Left lobe of liver (tissue), 2 donors: Measurements from ENCODE around the gene NAXD. TPM values are rescaled to one million over a fixed set of nuclear protein-coding genes. Genes with fewer than 3 reads are reported as not detected.
"Not testable (repeated sequence)": the region's sequence is repeated elsewhere in the genome, so short reads cannot be mapped to it uniquely, and the experiment has no call there.

Source experiments
- ATAC-seq: fragments of 200-7000 bp; cut with Tn5 transposase; one replicate; pipeline ENCODE4 v1.9.1; 2020; ENCODE audit warnings: mild to moderate bottlenecking, moderate library complexity
- DNase-seq: peaks from one replicate; pipeline ENCODE4 v3.0.0-alpha.2; 2020; ENCODE audit warnings: low spot score
- total RNA-seq: library from RNA; stranded (reverse); gene quantifications from one replicate; pipeline ENCODE4 v1.2.1, GENCODE V29; 2021
- donor health status: DM: no; HTN: no; CAD: no; lungs with moderate emphysema.
- donor health status: DM: no; HTN: yes; CAD: no.

Gene NAXD
- total RNA-seq, 1 donor from 2014 or later: 34.4 TPM

- peak; percentile 15 for ATAC-seq
Measured at GRCh38 chr13:110627761-110628476, 12.6 kb downstream of the NAXD start.

GRCh38 chr13:110628477-110628793 lies 13.1 kb downstream of the NAXD start:
- peak; percentile 18 for ATAC-seq
- DNase-seq: no peak

More at GRCh38 chr13:110627761-110628476, 12.6 kb downstream of the NAXD start:
- DNase-seq: no peak

- ATAC-seq: no peak
- DNase-seq: no peak
Measured at GRCh38 chr13:110628952-110629701, 13.8 kb downstream of the NAXD start.

GRCh38 chr13:110629735-110630134 lies 14.4 kb downstream of the NAXD start:
- DNase-seq (no peak), ATAC-seq (no peak)

GRCh38 chr13:110630566-110631119 lies 15.3 kb downstream of the NAXD start:
- DNase-seq (no peak), ATAC-seq (no peak)

GRCh38 chr13:110632255-110632654 lies 16.9 kb downstream of the NAXD start:
- DNase-seq, ATAC-seq: not testable (repeated sequence)

GRCh38 chr13:110633776-110634175 lies 18.4 kb downstream of the NAXD start:
- no peak for ATAC-seq
- no peak for DNase-seq

- DNase-seq (no peak), ATAC-seq (peak; percentile 11)
Measured at GRCh38 chr13:110634558-110634957, 19.2 kb downstream of the NAXD start.

GRCh38 chr13:110635405-110636002 lies 20.2 kb downstream of the NAXD start:
- ATAC-seq: peak; percentile 8
- DNase-seq: no peak

GRCh38 chr13:110636053-110636475 lies 20.7 kb downstream of the NAXD start:
- ATAC-seq (no peak), DNase-seq (no peak)

GRCh38 chr13:110636701-110637201 lies 21.4 kb downstream of the NAXD start:
- ATAC-seq: no peak
- DNase-seq: no peak

- no peak for ATAC-seq
Measured at GRCh38 chr13:110637275-110637674, 21.9 kb downstream of the NAXD start.

GRCh38 chr13:110637747-110638146 lies 22.4 kb downstream of the NAXD start:
- DNase-seq (no peak), ATAC-seq (peak; percentile 4)

More at GRCh38 chr13:110637275-110637674, 21.9 kb downstream of the NAXD start:
- no peak for DNase-seq

GRCh38 chr13:110638257-110638656 lies 22.9 kb downstream of the NAXD start:
- ATAC-seq (no peak), DNase-seq (no peak)

GRCh38 chr13:110638814-110639806 lies 23.8 kb downstream of the NAXD start:
- DNase-seq (no peak), ATAC-seq (no peak)

- no peak for DNase-seq
- ATAC-seq: no peak
Measured at GRCh38 chr13:110639935-110640334, 24.6 kb downstream of the NAXD start.

- no peak for DNase-seq
- ATAC-seq: peak; percentile 48
Measured at GRCh38 chr13:110640591-110641029, 25.3 kb downstream of the NAXD start.

- peak; percentile 65 for DNase-seq
- ATAC-seq: peak; percentile 18
Measured at GRCh38 chr13:110641055-110642015, 26.0 kb downstream of the NAXD start.
